GM23248 (cell line): Measurements from ENCODE around the gene BRME1.

ENCODE experiments used
- EZH2 ChIP-seq: fragments of 200-600 bp; sonication (generic); IDR thresholded peaks from 2 replicates; pipeline ENCODE4 v1.6.1; 2018; ENCODE audit warnings: antibody characterized with exemption, mild to moderate bottlenecking; ENCODE audit not compliant: insufficient read depth, poor library complexity, severe bottlenecking
- EZH2phosphoT487 ChIP-seq: fragments of 200-600 bp; sonication (generic); IDR thresholded peaks from 2 replicates; pipeline ENCODE4 v1.6.1; 2018; ENCODE audit warnings: antibody characterized with exemption, moderate library complexity, mild to moderate bottlenecking, low read depth; ENCODE audit not compliant: insufficient read depth

DNA sequence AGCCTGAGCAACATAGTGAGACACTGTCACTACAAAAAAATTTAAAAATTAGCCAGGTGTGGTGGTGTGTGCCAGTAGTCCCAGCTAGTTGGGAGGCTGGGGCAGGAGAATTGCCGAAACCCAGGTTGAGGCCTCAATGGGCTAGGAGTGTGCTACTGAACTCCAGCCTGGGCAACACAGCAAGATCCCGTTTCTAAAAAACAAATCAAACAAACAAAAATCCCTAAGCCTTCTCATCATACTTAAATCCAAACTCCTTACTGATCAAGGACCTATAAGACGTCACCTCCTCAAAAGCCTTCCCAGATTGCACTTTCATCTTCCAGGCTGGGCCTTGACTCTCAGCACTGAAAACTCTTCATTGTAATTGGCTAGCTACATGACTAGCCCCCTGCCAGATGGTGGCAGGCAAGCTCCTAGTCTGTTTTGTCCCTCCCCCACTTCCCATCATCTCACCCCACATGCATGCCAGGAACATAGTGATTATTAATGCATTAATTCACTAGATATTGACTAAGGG lies 46.5 kb downstream of the BRME1 start:
- TF ChIP-seq EZH2 (no peak), EZH2phosphoT487 (no peak)
